Activated T-helper 1 cell treated with Interleukin-2 at 50 U/mL for 16 hours (primary cell): ENCODE data around the gene PERM1.
"Not testable (repeated sequence)": the region's sequence is repeated elsewhere in the genome, so short reads cannot be mapped to it uniquely, and the experiment has no call there.

Experiments
- DNase-seq: peaks from one replicate; pipeline ENCODE4 v3.0.0-alpha.2; 2020; ENCODE audit warnings: low read depth

PERM1 gene

GRCh38 chr1:981955-982558 is at the start of gene PERM1:
Gene PERM1 (minus strand): TSS chr1:982093. CDS start chr1:981029, 1,064 bp downstream.
- DNase-seq, result no peak

- DNase-seq, result not testable (repeated sequence)
These were observed 49.2 kb upstream of the PERM1 start for GRCh38 chr1:1030867-1031658.

DNA sequence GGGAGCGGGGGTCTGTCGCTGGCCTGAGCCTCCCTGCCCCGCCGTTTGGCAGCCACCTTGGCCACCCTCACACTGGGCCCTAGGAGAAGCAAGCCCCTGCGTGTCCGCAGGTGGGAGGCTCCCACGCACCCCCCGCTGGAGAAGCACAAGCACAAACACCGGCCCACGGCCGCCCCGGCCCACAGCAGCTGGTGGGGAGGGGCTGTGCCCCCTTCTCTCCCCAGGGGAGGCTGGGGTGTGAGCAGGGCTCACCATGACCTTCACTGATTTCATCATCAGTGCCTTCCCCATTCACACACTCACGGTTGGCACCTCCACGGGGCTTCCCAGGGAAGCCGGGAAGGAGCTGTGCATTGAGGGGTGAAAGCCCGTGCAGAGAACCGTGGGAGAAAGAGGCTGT is 45.9 kb upstream of the PERM1 start:
- no peak for DNase-seq

DNA sequence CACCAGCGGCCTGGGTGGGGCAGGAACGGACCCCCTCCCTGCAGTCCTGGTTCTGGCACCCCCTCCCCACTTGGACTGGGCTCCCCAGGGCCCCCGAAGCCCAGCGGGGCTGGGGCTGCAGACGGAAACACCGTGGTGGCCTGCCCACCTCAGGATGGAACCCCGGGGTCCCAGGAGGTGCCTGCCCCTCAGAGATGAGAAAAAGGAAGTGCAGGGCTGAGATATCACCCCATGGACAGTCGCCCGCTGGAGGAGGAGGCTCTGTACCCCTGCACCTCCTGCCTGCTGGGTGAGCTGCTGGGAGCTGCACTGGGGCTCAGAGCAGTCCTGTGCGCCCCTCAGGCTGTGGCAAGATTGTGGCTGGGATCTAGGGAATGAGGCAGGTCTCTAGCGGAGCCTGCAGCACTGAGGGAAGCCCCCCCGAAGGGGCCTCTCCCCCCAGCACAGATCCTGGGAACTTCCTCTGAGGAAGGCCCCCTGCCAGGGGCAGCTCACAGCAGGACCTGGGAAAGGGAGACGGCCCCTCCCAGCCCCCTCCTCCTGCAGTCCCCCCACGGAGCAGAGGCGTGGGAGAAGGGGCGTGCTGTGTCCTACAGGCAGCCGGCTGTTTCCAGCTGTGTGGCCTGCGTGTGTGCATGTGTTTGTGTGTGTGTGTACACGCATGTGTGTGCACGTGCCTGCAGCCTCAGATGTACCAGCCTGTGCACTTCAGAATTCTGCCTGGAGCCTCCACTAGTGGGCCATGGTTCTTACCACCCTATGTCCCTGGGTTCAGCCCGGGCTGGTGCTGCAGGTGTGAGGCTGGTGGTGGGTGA is 44.9 kb upstream of the PERM1 start:
- DNase-seq, result no peak

- no peak for DNase-seq
These were observed 43.8 kb upstream of the PERM1 start for GRCh38 chr1:1025730-1026129.

DNA sequence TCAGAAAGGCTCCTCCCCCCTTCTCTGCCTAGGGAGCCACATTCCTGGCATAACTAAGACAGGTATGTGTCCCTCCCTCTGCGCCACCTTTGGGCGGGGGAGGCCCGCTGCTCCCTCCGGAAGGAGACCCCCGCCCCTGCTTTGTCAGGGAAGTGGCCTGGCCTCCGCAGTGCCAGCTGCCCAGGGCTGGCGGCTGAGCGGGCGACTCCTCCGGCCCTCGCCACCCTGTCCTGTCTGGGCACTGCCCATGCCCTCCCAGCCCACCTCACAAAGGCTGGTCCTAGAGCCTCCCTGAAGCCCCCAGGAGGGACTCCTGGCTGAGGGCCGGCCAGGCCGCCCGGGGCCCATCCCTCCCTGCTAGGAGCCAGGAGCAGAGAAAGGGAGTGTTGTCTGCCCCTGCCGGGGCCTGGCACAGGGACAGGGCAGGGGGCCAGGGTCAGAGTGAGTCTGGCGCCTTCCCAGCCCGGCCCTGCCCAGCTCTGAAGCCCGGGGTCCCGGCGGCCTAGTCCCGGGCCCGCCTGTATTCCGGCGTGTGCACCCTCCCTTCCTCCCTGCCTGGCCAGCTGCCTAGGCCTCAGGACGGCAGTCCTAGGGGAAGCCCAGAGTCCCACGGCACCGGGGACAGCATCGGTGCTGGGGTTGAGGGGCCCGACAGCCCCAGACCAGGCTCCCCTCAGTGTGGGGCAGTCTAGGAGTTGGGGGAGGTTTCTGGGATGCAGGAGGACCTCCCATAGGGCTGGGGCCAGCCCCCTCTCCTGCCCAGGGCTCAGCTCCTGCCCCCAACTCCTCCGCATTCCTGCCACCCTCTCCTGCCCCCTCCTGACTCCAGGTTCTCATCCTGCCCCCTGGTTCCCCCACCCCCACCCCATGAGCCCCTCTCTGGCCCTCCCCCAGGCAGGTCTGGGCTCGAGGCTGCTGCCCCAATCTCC is 43.1 kb upstream of the PERM1 start:
- no peak for DNase-seq

GRCh38 chr1:1024149-1024770 is 42.4 kb upstream of the PERM1 start:
- no peak for DNase-seq

- DNase-seq, result no peak
These were observed 41.8 kb upstream of the PERM1 start for GRCh38 chr1:1023700-1024099.

GRCh38 chr1:1022302-1023009 is 40.6 kb upstream of the PERM1 start:
- DNase-seq, result no peak

GRCh38 chr1:1021920-1022259 is 40.0 kb upstream of the PERM1 start:
- DNase-seq, result no peak

DNA sequence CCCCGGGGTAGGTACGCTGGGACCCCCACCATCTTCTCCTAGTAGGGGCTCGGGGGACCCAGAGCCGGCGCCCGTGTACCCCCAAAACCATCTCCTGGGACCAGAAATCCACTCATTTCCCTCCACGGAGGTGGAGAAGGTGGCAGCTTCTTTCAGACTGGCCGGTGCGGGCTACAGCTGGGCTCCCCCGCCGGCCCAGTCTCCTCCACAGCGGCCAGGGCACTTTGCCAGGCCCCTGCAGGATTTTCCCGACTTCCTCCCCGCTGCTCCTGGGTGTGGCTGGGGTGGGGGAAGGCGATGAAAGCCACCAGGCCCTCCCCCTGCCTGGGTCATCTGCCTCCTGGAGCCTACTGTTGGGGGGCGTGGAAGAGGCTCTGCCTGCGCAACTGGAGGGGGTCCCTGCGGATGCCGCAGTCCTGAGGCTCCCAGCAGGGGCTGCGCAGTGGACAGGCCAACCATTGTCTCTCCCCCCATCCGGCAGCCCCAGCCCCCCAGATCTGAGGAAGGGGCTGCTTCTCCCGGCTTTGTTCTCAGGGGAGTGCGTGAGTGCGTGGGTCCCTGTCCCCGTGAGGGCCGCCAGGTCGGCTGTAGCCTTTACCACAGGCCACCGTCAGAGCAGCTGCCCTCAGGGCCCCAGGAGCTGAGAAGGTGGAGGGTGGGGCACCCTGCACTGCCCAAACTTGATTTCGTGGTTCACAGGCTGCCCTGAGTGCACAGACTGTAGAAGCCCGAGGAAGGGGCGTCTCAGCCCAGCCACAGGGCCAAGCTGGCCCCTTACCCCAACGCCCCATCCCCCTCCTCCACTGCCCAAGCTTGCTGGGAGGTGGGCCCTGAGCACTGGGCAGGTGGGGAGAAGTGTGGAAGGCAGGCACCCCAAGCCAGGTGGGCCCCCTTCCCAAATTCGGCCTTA is 39.4 kb upstream of the PERM1 start:
- DNase-seq, result no peak

GRCh38 chr1:1020415-1021009 is 38.6 kb upstream of the PERM1 start:
- DNase-seq, result no peak

GRCh38 chr1:1020000-1020404 is 38.1 kb upstream of the PERM1 start, which contains the start of gene AGRN:
Gene AGRN (plus strand): TSS chr1:1020120. CDS start chr1:1020173, 53 bp downstream.
- DNase-seq, result no peak

- DNase-seq, result peak; percentile 68
These were observed 37.5 kb upstream of the PERM1 start for GRCh38 chr1:1019122-1019999.

GRCh38 chr1:1018321-1018685 is 36.4 kb upstream of the PERM1 start:
- DNase-seq, result not testable (repeated sequence)

DNA sequence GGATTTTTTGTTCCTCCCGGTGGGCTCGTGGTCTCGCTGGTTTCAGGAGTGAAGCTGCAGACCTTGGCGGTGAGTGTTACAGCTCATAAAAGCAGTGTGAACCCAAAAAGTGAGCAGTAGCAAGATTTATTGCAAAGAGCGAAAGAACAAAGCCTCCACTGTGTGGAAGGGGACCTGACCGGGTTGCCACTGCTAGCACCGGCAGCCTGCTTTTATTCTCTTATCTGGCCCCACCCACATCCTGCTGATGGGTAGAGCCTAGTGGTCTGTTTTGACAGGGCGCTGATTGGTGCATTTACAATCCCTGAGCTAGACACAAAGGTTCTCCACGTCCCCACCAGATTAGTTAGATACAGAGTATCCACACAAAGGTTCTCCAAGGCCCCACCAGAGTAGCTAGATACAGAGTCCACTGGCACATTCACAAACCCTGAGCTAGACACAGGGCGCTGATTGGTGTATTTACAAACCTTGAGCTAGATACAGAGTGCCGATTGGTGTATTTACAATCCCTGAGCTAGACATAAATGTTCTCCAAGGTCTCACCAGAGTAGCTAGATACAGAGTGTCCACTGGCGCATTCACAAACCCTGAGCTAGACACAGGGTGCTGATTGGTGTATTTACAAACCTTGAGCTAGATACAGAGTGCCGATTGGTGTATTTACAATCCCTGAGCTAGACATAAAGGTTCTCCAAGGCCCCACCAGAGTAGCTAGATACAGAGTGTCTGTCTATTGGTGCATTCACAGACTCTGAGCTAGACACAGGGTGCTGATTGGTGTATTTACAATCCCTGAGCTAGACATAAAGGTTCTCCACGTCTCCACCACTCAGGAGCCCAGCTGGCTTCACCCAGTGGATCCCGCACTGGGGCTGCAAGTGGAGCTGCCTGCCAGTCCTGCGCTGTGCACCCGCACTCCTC is 35.8 kb upstream of the PERM1 start:
- not testable (repeated sequence) for DNase-seq
